Mammary epithelial cell (primary cell): ENCODE results near the gene STK32B.

Experiments
- EZH2 ChIP-seq: IDR thresholded peaks from 2 replicates; pipeline ENCODE4 v1.6.1; 2012; ENCODE audit warnings: low read length, inconsistent platforms, borderline replicate concordance
- TF ChIP-seq, protein P1 (sequence below), 2 donors: IDR thresholded peaks in 1 of 2; conservative IDR thresholded peaks in 1 of 2; 2 replicates each; pipeline ENCODE4 v1.5.1; 2011 to 2012; ENCODE audit warnings: inconsistent platforms in 2 of 2, low read length in 2 of 2, mild to moderate bottlenecking in 2 of 2, control low read depth in 1 of 2, low read depth in 1 of 2; ENCODE audit not compliant: insufficient read depth in 1 of 2; ENCODE audit errors: extremely low read depth in 1 of 2

DNA sequence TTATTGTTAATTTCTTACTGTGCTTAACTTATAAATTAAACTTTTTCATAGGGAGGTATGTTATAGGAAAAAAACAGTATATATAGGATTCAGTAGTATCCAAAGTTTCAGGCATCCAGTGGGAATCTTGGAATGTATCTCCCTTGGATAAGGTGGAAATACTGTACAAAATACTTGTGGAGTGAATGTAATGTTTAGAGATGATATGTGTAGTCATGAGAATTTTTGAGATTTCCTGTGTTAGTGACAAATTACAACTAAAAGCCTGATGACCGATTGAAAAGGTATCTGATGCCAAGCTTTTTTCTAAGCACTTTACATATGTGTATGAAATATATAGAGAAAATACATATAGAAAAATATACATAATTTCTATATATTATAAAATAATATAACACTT is 69.2 kb downstream of the STK32B start:
- TF ChIP-seq, protein P1, sequence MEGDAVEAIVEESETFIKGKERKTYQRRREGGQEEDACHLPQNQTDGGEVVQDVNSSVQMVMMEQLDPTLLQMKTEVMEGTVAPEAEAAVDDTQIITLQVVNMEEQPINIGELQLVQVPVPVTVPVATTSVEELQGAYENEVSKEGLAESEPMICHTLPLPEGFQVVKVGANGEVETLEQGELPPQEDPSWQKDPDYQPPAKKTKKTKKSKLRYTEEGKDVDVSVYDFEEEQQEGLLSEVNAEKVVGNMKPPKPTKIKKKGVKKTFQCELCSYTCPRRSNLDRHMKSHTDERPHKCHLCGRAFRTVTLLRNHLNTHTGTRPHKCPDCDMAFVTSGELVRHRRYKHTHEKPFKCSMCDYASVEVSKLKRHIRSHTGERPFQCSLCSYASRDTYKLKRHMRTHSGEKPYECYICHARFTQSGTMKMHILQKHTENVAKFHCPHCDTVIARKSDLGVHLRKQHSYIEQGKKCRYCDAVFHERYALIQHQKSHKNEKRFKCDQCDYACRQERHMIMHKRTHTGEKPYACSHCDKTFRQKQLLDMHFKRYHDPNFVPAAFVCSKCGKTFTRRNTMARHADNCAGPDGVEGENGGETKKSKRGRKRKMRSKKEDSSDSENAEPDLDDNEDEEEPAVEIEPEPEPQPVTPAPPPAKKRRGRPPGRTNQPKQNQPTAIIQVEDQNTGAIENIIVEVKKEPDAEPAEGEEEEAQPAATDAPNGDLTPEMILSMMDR (conservative IDR thresholded peaks at IDR 0.05 in 1 of 2, IDR thresholded peaks at IDR 0.05 in 1 of 2; ENCODE audit: extremely low read depth in 1 of 2, insufficient read depth in 1 of 2, low read depth in 1 of 2, low read length in 2 of 2) = no peak
- no peak for TF ChIP-seq EZH2
